Tibial nerve (tissue), 4 donors: Measurements from ENCODE around the gene ZC3H13. TPM values are rescaled to one million over a fixed set of nuclear protein-coding genes. Genes with fewer than 3 reads are reported as not detected.

ENCODE experiments used
- DNase-seq, 2 donors: peaks; one replicate each; pipeline ENCODE4 v3.0.0-alpha.2; 2019; ENCODE audit warnings: low spot score in 2 of 2
- H3K27ac ChIP-seq, 4 donors: fragments of 200-600 bp; sonication (generic) in 3 of 4; one replicate each; pipeline ENCODE4 v1.5.1; 2017 to 2019; ENCODE audit warnings: mild to moderate bottlenecking in 1 of 4
- H3K27me3 ChIP-seq, 2 donors: fragments of 200-600 bp; sonication (generic) in 1 of 2; one replicate each; pipeline versions ENCODE4 v1.5.1 to v1.6.0; 2017 to 2019
- H3K36me3 ChIP-seq, 3 donors: fragments of 200-600 bp; sonication (generic); one replicate each; pipeline ENCODE4 v1.5.1; 2018 to 2019
- H3K4me1 ChIP-seq, 4 donors: fragments of 200-600 bp; sonication (generic) in 3 of 4; one replicate each; pipeline ENCODE4 v1.5.1; 2017 to 2019
- H3K4me3 ChIP-seq, 4 donors: fragments of 200-600 bp; sonication (generic) in 3 of 4; one replicate each; pipeline ENCODE4 v1.5.1; 2017 to 2019; ENCODE audit warnings: mild to moderate bottlenecking in 1 of 4, moderate library complexity in 1 of 4
- H3K9me3 ChIP-seq, 4 donors: fragments of 200-600 bp; sonication (generic) in 3 of 4; one replicate each; pipeline ENCODE4 v1.5.1; 2017 to 2019
- EP300 ChIP-seq, 2 donors: sonication (generic); formaldehyde crosslinking; IDR thresholded peaks; one replicate each; pipeline ENCODE4 v1.6.1; 2017; ENCODE audit warnings: antibody characterized with exemption in 2 of 2, mild to moderate bottlenecking in 1 of 2
- POLR2A ChIP-seq, 2 donors: fragments of 450-650 bp; IDR thresholded peaks; one replicate each; pipeline ENCODE4 v1.6.1; 2017; ENCODE audit warnings: antibody characterized with exemption in 2 of 2, mild to moderate bottlenecking in 2 of 2, moderate library complexity in 2 of 2
- WGBS, 2 donors: methylation state at CpG; one replicate each; pipeline ENCODE4 v1.1.5; 2018; 5-methylcytosine and 5-hydroxymethylcytosine counted together
- total RNA-seq, 4 donors: library from RNA; depleted of rRNA; stranded (reverse); fragments of >200 nt; gene quantifications; one replicate each; pipeline ENCODE4 v1.1.0, GENCODE V29; 2016
- TF ChIP-seq, protein P1 (sequence below), 5 experiments: fragments of 200-600 bp in 3 of 5; fragments of 450-650 bp in 2 of 5; sonication (generic) in 3 of 5; IDR thresholded peaks; one replicate each; pipeline ENCODE4 v1.5.1; 2016 to 2019; ENCODE audit warnings: antibody characterized with exemption in 5 of 5, mild to moderate bottlenecking in 3 of 5, moderate library complexity in 2 of 5

Gene ZC3H13
- total RNA-seq, 4 donors from 2014 or later, result 34.7 to 55.9 (median 44.2) TPM

DNA sequence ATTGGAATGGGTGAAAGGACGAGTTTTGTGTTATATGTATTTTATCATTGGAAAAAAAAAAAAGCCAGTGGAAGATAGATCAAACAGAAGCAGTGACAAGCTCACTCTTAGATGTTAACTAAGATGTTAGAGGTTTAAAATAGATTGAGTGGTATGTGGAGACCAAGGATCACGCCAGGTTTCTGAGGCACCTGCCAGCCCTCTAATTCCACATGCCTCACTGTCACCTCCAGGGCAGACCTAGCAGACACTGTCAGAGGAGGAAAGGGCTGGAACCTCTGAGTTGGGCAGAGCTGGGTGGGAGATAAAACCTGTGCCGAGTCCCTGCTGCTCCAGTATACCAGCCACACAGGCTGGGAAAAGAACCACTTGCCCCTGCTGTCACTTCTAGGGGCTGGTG lies 143.5 kb downstream of the ZC3H13 start:
- peaks cover 0 to 6% (median 0%) of the 10 kb centered on the region in 4 donors for H3K9me3 ChIP-seq
- TF ChIP-seq EP300 (IDR thresholded peaks at IDR 0.05), result no peak
- no peak for TF ChIP-seq POLR2A (IDR thresholded peaks at IDR 0.05)
- TF ChIP-seq, protein P1, sequence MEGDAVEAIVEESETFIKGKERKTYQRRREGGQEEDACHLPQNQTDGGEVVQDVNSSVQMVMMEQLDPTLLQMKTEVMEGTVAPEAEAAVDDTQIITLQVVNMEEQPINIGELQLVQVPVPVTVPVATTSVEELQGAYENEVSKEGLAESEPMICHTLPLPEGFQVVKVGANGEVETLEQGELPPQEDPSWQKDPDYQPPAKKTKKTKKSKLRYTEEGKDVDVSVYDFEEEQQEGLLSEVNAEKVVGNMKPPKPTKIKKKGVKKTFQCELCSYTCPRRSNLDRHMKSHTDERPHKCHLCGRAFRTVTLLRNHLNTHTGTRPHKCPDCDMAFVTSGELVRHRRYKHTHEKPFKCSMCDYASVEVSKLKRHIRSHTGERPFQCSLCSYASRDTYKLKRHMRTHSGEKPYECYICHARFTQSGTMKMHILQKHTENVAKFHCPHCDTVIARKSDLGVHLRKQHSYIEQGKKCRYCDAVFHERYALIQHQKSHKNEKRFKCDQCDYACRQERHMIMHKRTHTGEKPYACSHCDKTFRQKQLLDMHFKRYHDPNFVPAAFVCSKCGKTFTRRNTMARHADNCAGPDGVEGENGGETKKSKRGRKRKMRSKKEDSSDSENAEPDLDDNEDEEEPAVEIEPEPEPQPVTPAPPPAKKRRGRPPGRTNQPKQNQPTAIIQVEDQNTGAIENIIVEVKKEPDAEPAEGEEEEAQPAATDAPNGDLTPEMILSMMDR (IDR thresholded peaks at IDR 0.05), result no peak
- no peak overlapping the region for H3K4me3 ChIP-seq
- DNase-seq, result no peak
- no peaks in the 10 kb centered on the region for H3K27me3 ChIP-seq
- no peak overlapping the region for H3K27ac ChIP-seq
- no peaks in the 10 kb centered on the region for H3K4me1 ChIP-seq
- no peaks in the 10 kb centered on the region for H3K36me3 ChIP-seq
- 86 to 90% methylated on average over 3 of the region's 3 CpGs for WGBS, 2 donors

DNA sequence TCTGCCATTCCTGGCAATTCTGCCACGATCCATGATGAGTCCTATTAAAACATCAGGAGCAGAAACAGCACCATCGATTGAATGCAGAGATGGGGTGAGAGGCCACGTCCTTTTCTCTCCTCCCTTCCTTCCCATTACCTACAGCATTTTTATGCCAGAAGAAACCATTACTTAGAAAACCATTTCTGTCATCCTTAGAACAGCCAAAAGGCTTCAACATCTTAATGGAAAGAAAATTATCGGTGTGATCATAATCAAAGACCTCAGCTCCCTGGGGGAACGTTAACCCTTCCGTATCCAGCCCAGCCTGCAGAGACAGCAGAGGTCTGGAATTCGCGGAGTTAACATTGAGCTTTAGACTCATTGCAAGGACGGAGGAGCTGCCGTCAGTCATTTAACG lies 145.0 kb downstream of the ZC3H13 start:
- no peaks in the 10 kb centered on the region for H3K36me3 ChIP-seq
- DNase-seq, result no peak
- 32 to 38% methylated on average over 11 of the region's 11 CpGs for WGBS, 2 donors
- TF ChIP-seq EP300 (IDR thresholded peaks at IDR 0.05) (no peak), POLR2A (IDR thresholded peaks at IDR 0.05) (no peak)
- TF ChIP-seq, protein P1 (IDR thresholded peaks at IDR 0.05), result no peak
- no peaks in the 10 kb centered on the region for H3K4me1 ChIP-seq
- H3K9me3 ChIP-seq, result peaks cover 0 to 6% (median 0%) of the 10 kb centered on the region in 4 donors
- no peaks in the 10 kb centered on the region for H3K27me3 ChIP-seq
- no peak overlapping the region for H3K4me3 ChIP-seq
- no peak overlapping the region for H3K27ac ChIP-seq

Other genes starting within 250 kb of the ZC3H13 start
- gene SIAH3, start 201.0 kb downstream of the ZC3H13 start, total RNA-seq, result not detected
- gene CPB2, start 52.3 kb upstream of the ZC3H13 start, total RNA-seq, result not detected
- gene LCP1, start 129.4 kb upstream of the ZC3H13 start, total RNA-seq, result 10 to 100 TPM; 18.1 to 62.7 (median 22.4) TPM
- gene LRRC63, start 159.2 kb upstream of the ZC3H13 start, total RNA-seq, result under 1 TPM in 1 of 4 donors, not detected in 3; 0.78 TPM